Nephron (organoid): Measurements from ENCODE around the gene ASB10.

Source experiments
- H3K27ac Mint-ChIP-seq, 3 experiments: 2 replicates each; pipeline ENCODE4 v1.8.0; 2020; ENCODE audit warnings: mixed read lengths in 3 of 3, mild to moderate bottlenecking in 2 of 3, moderate library complexity in 1 of 3
- H3K27me3 Mint-ChIP-seq: 2 replicates; pipeline ENCODE4 v1.8.0; 2021; ENCODE audit warnings: low read depth, mild to moderate bottlenecking, moderate library complexity, mixed read lengths
- H3K36me3 Mint-ChIP-seq: 2 replicates; pipeline ENCODE4 v1.8.0; 2020; ENCODE audit warnings: low read depth, mixed read lengths
- H3K4me1 Mint-ChIP-seq: 2 replicates; pipeline ENCODE4 v1.8.0; 2020; ENCODE audit warnings: mixed read lengths
- H3K4me3 Mint-ChIP-seq, 3 experiments: 2 replicates each; pipeline ENCODE4 v1.8.0; 2020; ENCODE audit warnings: mild to moderate bottlenecking in 3 of 3, mixed read lengths in 3 of 3, moderate library complexity in 2 of 3
- H3K9me3 Mint-ChIP-seq: 2 replicates; pipeline ENCODE4 v1.8.0; 2020; ENCODE audit warnings: mixed read lengths
- CTCF ChIP-seq, 3 experiments: fragments of 200-600 bp; sonication (generic); IDR thresholded peaks; one replicate each; pipeline ENCODE4 v1.5.0; 2021; ENCODE audit warnings: antibody characterized with exemption in 3 of 3; ENCODE audit not compliant: unreplicated experiment in 3 of 3

The ASB10 gene

GRCh38 chr7:151187409-151188251 lies 580 bp upstream of the ASB10 start:
- Mint-ChIP-seq H3K9me3 (no peaks in the 10 kb centered on the region), H3K27ac (no peak overlapping the region), H3K4me1 (peaks cover 4% of the 10 kb centered on the region), H3K36me3 (no peaks in the 10 kb centered on the region), H3K27me3 (peaks cover 33% of the 10 kb centered on the region), H3K4me3 (no peak overlapping the region)
- TF ChIP-seq CTCF (IDR thresholded peaks at IDR 0.05; ENCODE audit: unreplicated experiment in 3 of 3) = no peak

- Mint-ChIP-seq H3K27ac (no peak overlapping the region), H3K4me3 (no peak overlapping the region), H3K27me3 (peaks cover 35% of the 10 kb centered on the region), H3K4me1 (peaks cover 4% of the 10 kb centered on the region), H3K36me3 (no peaks in the 10 kb centered on the region), H3K9me3 (no peaks in the 10 kb centered on the region)
- TF ChIP-seq CTCF (IDR thresholded peaks at IDR 0.05; ENCODE audit: unreplicated experiment in 3 of 3) = no peak
Measured at GRCh38 chr7:151185762-151186639, 1.0 kb downstream of the ASB10 start.

GRCh38 chr7:151181011-151181431 lies 6.0 kb downstream of the ASB10 start:
- Mint-ChIP-seq H3K9me3 (no peaks in the 10 kb centered on the region), H3K36me3 (no peaks in the 10 kb centered on the region), H3K4me1 (no peaks in the 10 kb centered on the region), H3K27me3 (peaks cover 51% of the 10 kb centered on the region), H3K27ac (no peak overlapping the region), H3K4me3 (no peak overlapping the region)
- no peak for TF ChIP-seq CTCF (IDR thresholded peaks at IDR 0.05; ENCODE audit: unreplicated experiment in 3 of 3)

- Mint-ChIP-seq H3K27ac (no peak overlapping the region), H3K27me3 (peaks cover 61% of the 10 kb centered on the region), H3K36me3 (no peaks in the 10 kb centered on the region), H3K4me1 (no peaks in the 10 kb centered on the region), H3K9me3 (no peaks in the 10 kb centered on the region), H3K4me3 (no peak overlapping the region)
- TF ChIP-seq CTCF (IDR thresholded peaks at IDR 0.05; ENCODE audit: unreplicated experiment in 3 of 3) = no peak
Measured at GRCh38 chr7:151179946-151180345, 7.1 kb downstream of the ASB10 start.

- TF ChIP-seq CTCF (IDR thresholded peaks at IDR 0.05; ENCODE audit: unreplicated experiment in 3 of 3) = no peak
- H3K27me3 Mint-ChIP-seq = peaks cover 61% of the 10 kb centered on the region
- H3K9me3 Mint-ChIP-seq = no peaks in the 10 kb centered on the region
Measured at GRCh38 chr7:151179287-151179860, 7.7 kb downstream of the ASB10 start.

More at GRCh38 chr7:151179287-151179860, 7.7 kb downstream of the ASB10 start:
- H3K27ac Mint-ChIP-seq = no peak overlapping the region
- no peaks in the 10 kb centered on the region for H3K4me1 Mint-ChIP-seq
- H3K4me3 Mint-ChIP-seq = no peak overlapping the region
- no peaks in the 10 kb centered on the region for H3K36me3 Mint-ChIP-seq
